MM.1S (cell line): ENCODE measurements around the gene ZNF628.

Experiments
- DNase-seq: peaks from one replicate; pipeline ENCODE4 v3.0.0-alpha.2; 2015
- H2AFZ ChIP-seq: fragments of 300-600 bp; sonication (generic); 2 replicates; pipeline ENCODE4 v1.6.0; 2016; ENCODE audit warnings: antibody characterized with exemption, low read length
- H3F3A ChIP-seq: fragments of 300-600 bp; sonication (generic); 2 replicates; pipeline ENCODE4 v1.6.1; 2016; ENCODE audit warnings: mild to moderate bottlenecking, antibody characterized with exemption, low read length, moderate library complexity, mixed read lengths; ENCODE audit not compliant: insufficient read depth
- H3K27ac ChIP-seq: fragments of 300-600 bp; sonication (generic); 2 replicates; pipeline ENCODE4 v1.5.1; 2016; ENCODE audit warnings: mild to moderate bottlenecking, low read length
- H3K27me3 ChIP-seq: fragments of 300-600 bp; sonication (generic); replicated peaks from 2 replicates; pipeline ENCODE4 v1.6.0; 2016; ENCODE audit warnings: low read length; ENCODE audit not compliant: insufficient read depth
- H3K36me3 ChIP-seq: fragments of 300-600 bp; sonication (generic); replicated peaks from 2 replicates; pipeline ENCODE4 v1.6.1; 2016; ENCODE audit warnings: mild to moderate bottlenecking, low read length, mixed read lengths; ENCODE audit not compliant: insufficient read depth
- H3K4me1 ChIP-seq: fragments of 300-600 bp; sonication (generic); 2 replicates; pipeline ENCODE4 v1.6.1; 2016; ENCODE audit warnings: low read length, mixed read lengths
- H3K4me2 ChIP-seq: fragments of 300-600 bp; sonication (generic); 2 replicates; pipeline ENCODE4 v1.6.0; 2016; ENCODE audit warnings: low read depth, low read length
- H3K4me3 ChIP-seq: fragments of 300-600 bp; sonication (generic); 2 replicates; pipeline ENCODE4 v1.5.1; 2016; ENCODE audit warnings: low read length, mixed read lengths
- H3K79me2 ChIP-seq: fragments of 300-600 bp; sonication (generic); 2 replicates; pipeline ENCODE4 v1.6.1; 2016; ENCODE audit warnings: mixed run types, low read length, mixed read lengths
- H3K9ac ChIP-seq: fragments of 300-600 bp; sonication (generic); 2 replicates; pipeline ENCODE4 v1.6.1; 2016; ENCODE audit warnings: low read length, mixed read lengths
- H3K9me2 ChIP-seq: fragments of 300-600 bp; sonication (generic); replicated peaks from 2 replicates; pipeline ENCODE4 v1.6.1; 2016; ENCODE audit warnings: mild to moderate bottlenecking, low read length, mixed read lengths; ENCODE audit not compliant: insufficient read depth
- H3K9me3 ChIP-seq: fragments of 300-600 bp; sonication (generic); replicated peaks from 2 replicates; pipeline ENCODE4 v1.6.1; 2016; ENCODE audit warnings: mild to moderate bottlenecking, low read length, mixed read lengths; ENCODE audit not compliant: insufficient read depth
- H4K20me1 ChIP-seq: fragments of 300-600 bp; sonication (generic); 2 replicates; pipeline ENCODE4 v1.6.1; 2016; ENCODE audit warnings: mild to moderate bottlenecking, low read length, moderate library complexity, mixed read lengths; ENCODE audit not compliant: insufficient read depth
- CTCF ChIP-seq: fragments of 300-600 bp; sonication (generic); IDR thresholded peaks from 2 replicates; pipeline ENCODE4 v1.5.1; 2016; ENCODE audit warnings: antibody characterized with exemption, low read length, mixed read lengths
- EZH2 ChIP-seq: fragments of 300-600 bp; sonication (generic); optimal IDR thresholded peaks from 2 replicates; pipeline ENCODE3; 2017; ENCODE audit warnings: low read depth, mild to moderate bottlenecking, antibody characterized with exemption, low read length, mixed read lengths
- EZH2phosphoT487 ChIP-seq: fragments of 300-600 bp; sonication (generic); IDR thresholded peaks from 2 replicates; pipeline ENCODE4 v1.6.1; 2018; ENCODE audit warnings: antibody characterized with exemption, low read length

Gene ZNF628

GRCh38 chr19:55463583-55464031, 12.8 kb upstream of the ZNF628 start:
- no peak overlapping the region for H3K4me3 ChIP-seq
- H3K27me3 ChIP-seq = peaks cover 47% of the 10 kb centered on the region
- no peak overlapping the region for H3K4me2 ChIP-seq
- no peaks in the 10 kb centered on the region for H4K20me1 ChIP-seq
- no peaks in the 10 kb centered on the region for H3K9me3 ChIP-seq
- no peaks in the 10 kb centered on the region for H3K36me3 ChIP-seq
- H3K4me1 ChIP-seq = 0 out of 2 replicates have a peak, but pooled peaks cover 5% of the 10 kb centered on the region
- H3F3A ChIP-seq = 0 out of 2 replicates have a peak, but pooled peaks cover 4% of the 10 kb centered on the region
- no peak overlapping the region for H2AFZ ChIP-seq
- DNase-seq = no peak
- H3K9ac ChIP-seq = no peak overlapping the region
- peaks cover 4% of the 10 kb centered on the region; the same call in 1 of the 2 replicates for H3K79me2 ChIP-seq
- no peak overlapping the region for H3K27ac ChIP-seq
- no peaks in the 10 kb centered on the region for H3K9me2 ChIP-seq
- TF ChIP-seq EZH2phosphoT487 = no peak
- no peak for TF ChIP-seq CTCF
- TF ChIP-seq EZH2 = no peak

DNA sequence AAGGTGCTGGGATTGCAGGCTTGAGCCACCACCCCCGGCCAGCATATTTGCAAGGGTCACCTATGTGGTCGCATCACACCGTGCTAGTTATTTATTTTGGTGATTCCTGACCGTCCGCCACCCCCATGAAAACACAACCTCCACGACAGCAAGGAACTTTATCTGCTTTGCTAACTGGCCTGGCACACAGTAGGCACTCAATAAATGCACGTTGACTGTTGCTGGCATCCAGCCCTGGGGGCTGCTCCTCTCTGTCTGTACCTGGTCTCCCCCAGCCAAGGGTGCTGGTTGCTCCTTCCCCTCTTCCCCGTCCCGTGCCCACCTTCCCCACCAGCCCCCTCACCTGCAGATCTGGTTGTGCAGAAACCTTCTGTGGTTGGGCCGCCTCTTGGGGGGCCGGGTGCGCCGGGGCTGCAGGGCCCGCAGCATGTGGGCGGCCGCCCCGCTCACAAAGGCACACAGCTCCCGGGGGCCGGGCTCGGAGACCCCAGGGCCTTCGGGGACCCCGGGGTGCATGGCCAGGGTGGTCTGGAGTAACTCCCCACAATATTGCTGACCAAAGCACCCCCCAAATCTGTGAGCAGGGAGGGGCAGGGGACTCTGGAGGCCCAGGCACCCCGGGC, 12.3 kb upstream of the ZNF628 start:
- Histone ChIP-seq H3K9ac (no peak overlapping the region), H3F3A (peaks cover 6% of the 10 kb centered on the region), H3K4me1 (0 out of 2 replicates have a peak, but pooled peaks cover 5% of the 10 kb centered on the region), H3K27me3 (peaks cover 47% of the 10 kb centered on the region), H3K36me3 (no peaks in the 10 kb centered on the region), H3K9me3 (no peaks in the 10 kb centered on the region), H3K9me2 (no peaks in the 10 kb centered on the region), H3K79me2 (peaks cover 4% of the 10 kb centered on the region; the same call in 1 of the 2 replicates), H2AFZ (no peak overlapping the region), H3K27ac (no peak overlapping the region), H3K4me2 (no peak overlapping the region), H4K20me1 (no peaks in the 10 kb centered on the region), H3K4me3 (no peak overlapping the region)
- DNase-seq = no peak
- no peak for TF ChIP-seq EZH2
- TF ChIP-seq EZH2phosphoT487 = no peak

DNA sequence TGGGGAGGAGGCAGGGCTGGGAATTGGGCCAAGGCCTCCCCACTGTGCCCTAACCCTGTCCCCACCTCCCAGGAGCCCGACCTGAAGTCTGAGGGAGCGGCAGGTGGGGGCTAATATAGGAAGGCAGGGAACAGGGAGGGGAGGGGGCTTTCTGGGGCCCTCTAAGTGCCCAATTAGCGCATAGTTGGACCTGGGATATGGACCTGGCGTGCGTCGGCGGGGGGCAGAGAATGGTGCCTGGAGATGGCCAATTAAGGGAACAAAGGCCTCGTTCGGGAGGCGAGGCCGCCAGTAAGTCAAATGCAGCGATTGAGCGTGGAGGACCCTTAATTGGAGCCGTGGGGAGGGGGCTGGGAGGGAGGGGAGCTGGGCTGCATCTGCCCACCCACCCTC, 11.8 kb upstream of the ZNF628 start, which contains the start of gene C19orf85:
Gene C19orf85 (minus strand): TSS at position 90 of the 393 bp plus-strand sequence. CDS start 197 bp downstream, outside the sequence.
- Histone ChIP-seq H3K4me3 (no peak within 1 kb of the TSS), H3K27me3 (peaks cover 47% of the 10 kb centered on the region), H3K27ac (no peak within 1 kb of the TSS), H3F3A (peaks cover 8% of the 10 kb centered on the region), H3K4me2 (no peak within 1 kb of the TSS), H3K4me1 (0 out of 2 replicates have a peak, but pooled peaks cover 8% of the 10 kb centered on the region), H3K9ac (no peak within 1 kb of the TSS), H3K36me3 (no peaks in the 10 kb centered on the region), H3K79me2 (peaks cover 4% of the 10 kb centered on the region; the same call in 1 of the 2 replicates), H4K20me1 (no peaks in the 10 kb centered on the region), H3K9me3 (no peaks in the 10 kb centered on the region), H2AFZ (no peak within 1 kb of the TSS), H3K9me2 (no peaks in the 10 kb centered on the region)
- DNase-seq = no peak
- TF ChIP-seq CTCF (no peak), EZH2phosphoT487 (no peak), EZH2 (no peak)
